Measurements from ENCODE around the gene FLVCR2.
A peak's percentile ranks its signal among the peaks of the same experiment; 100 is the strongest.

Gene FLVCR2

GRCh38 chr14:75540479-75540851 is 38.0 kb upstream of the FLVCR2 start:
- H3K9ac ChIP-seq, result no peak overlapping the region
- no peak overlapping the region for H3K27ac ChIP-seq
- H3K4me2 ChIP-seq (ENCODE audit: low read length), result no peak overlapping the region
- TF ChIP-seq CTCF (IDR thresholded peaks at IDR 0.05), result no peak
- H3K9me3 ChIP-seq (ENCODE audit: control insufficient read depth, low read length), result no peaks in the 10 kb centered on the region
- no peaks in the 10 kb centered on the region for H3K27me3 ChIP-seq (ENCODE audit: control insufficient read depth, insufficient read depth, low read length)
- H2AFZ ChIP-seq, result no peak overlapping the region
- no peak overlapping the region for H3K4me3 ChIP-seq (ENCODE audit: low read depth, low read length)
- peaks cover 24% of the 10 kb centered on the region for H3K4me1 ChIP-seq
- no peaks in the 10 kb centered on the region for H3K36me3 ChIP-seq (ENCODE audit: control insufficient read depth, insufficient read depth, low read length)
- peaks cover 18% of the 10 kb centered on the region for H3K79me2 ChIP-seq

GRCh38 chr14:75542588-75543091 is 35.8 kb upstream of the FLVCR2 start:
- H3K79me2 ChIP-seq, result peaks cover 26% of the 10 kb centered on the region
- no peak overlapping the region for H3K9ac ChIP-seq
- peak overlapping the region; percentile 90 for H3K27ac ChIP-seq
- H2AFZ ChIP-seq, result peak overlapping the region; percentile 76
- H3K36me3 ChIP-seq (ENCODE audit: control insufficient read depth, insufficient read depth, low read length), result no peaks in the 10 kb centered on the region
- H3K27me3 ChIP-seq (ENCODE audit: control insufficient read depth, insufficient read depth, low read length), result no peaks in the 10 kb centered on the region
- no peak overlapping the region for H3K4me3 ChIP-seq (ENCODE audit: low read depth, low read length)
- no peaks in the 10 kb centered on the region for H3K9me3 ChIP-seq (ENCODE audit: control insufficient read depth, low read length)
- no peak for TF ChIP-seq CTCF (IDR thresholded peaks at IDR 0.05)
- peak overlapping the region; percentile 36 for H3K4me2 ChIP-seq (ENCODE audit: low read length)
- H3K4me1 ChIP-seq, result peaks cover 14% of the 10 kb centered on the region

- no peaks in the 10 kb centered on the region for H3K36me3 ChIP-seq (ENCODE audit: control insufficient read depth, insufficient read depth, low read length)
- H3K27ac ChIP-seq, result peak overlapping the region; percentile 90
- H3K4me1 ChIP-seq, result peaks cover 18% of the 10 kb centered on the region
- H3K27me3 ChIP-seq (ENCODE audit: control insufficient read depth, insufficient read depth, low read length), result no peaks in the 10 kb centered on the region
- no peak overlapping the region for H3K9ac ChIP-seq
- H2AFZ ChIP-seq, result peak overlapping the region; percentile 76
- H3K9me3 ChIP-seq (ENCODE audit: control insufficient read depth, low read length), result no peaks in the 10 kb centered on the region
- TF ChIP-seq CTCF (IDR thresholded peaks at IDR 0.05), result no peak
- peaks cover 21% of the 10 kb centered on the region for H3K79me2 ChIP-seq
- peak overlapping the region; percentile 30 for H3K4me2 ChIP-seq (ENCODE audit: low read length)
- no peak overlapping the region for H3K4me3 ChIP-seq (ENCODE audit: low read depth, low read length)
These were observed 35.2 kb upstream of the FLVCR2 start for GRCh38 chr14:75543253-75543652.

- Histone ChIP-seq H3K79me2 (peaks cover 21% of the 10 kb centered on the region), H3K9ac (no peak overlapping the region), H3K4me1 (peaks cover 22% of the 10 kb centered on the region), H3K27ac (peak overlapping the region; percentile 90), H3K4me3 (ENCODE audit: low read depth, low read length) (no peak overlapping the region), H3K27me3 (ENCODE audit: control insufficient read depth, insufficient read depth, low read length) (no peaks in the 10 kb centered on the region), H3K36me3 (ENCODE audit: control insufficient read depth, insufficient read depth, low read length) (no peaks in the 10 kb centered on the region), H3K9me3 (ENCODE audit: control insufficient read depth, low read length) (no peaks in the 10 kb centered on the region), H2AFZ (no peak overlapping the region), H3K4me2 (ENCODE audit: low read length) (no peak overlapping the region)
- TF ChIP-seq CTCF (IDR thresholded peaks at IDR 0.05), result no peak
These were observed 34.6 kb upstream of the FLVCR2 start for GRCh38 chr14:75543786-75544185.

- Histone ChIP-seq H3K9me3 (ENCODE audit: control insufficient read depth, low read length) (no peaks in the 10 kb centered on the region), H2AFZ (no peak overlapping the region), H3K27me3 (ENCODE audit: control insufficient read depth, insufficient read depth, low read length) (no peaks in the 10 kb centered on the region), H3K4me1 (peaks cover 32% of the 10 kb centered on the region), H3K79me2 (peaks cover 17% of the 10 kb centered on the region), H3K27ac (no peak overlapping the region), H3K36me3 (ENCODE audit: control insufficient read depth, insufficient read depth, low read length) (no peaks in the 10 kb centered on the region), H3K4me2 (ENCODE audit: low read length) (no peak overlapping the region), H3K9ac (no peak overlapping the region), H3K4me3 (ENCODE audit: low read depth, low read length) (no peak overlapping the region)
- no peak for TF ChIP-seq CTCF (IDR thresholded peaks at IDR 0.05)
These were observed 32.5 kb upstream of the FLVCR2 start for GRCh38 chr14:75545907-75546306.

Data from parathyroid adenoma (tissue), 2 donors.